AG09309 (cell line): ENCODE measurements around the gene DNAJB8.

Experiments used
- DNase-seq: peaks from one replicate; pipeline ENCODE4 v3.0.0-alpha.2; 2010; ENCODE audit warnings: low read depth
- H3K4me3 ChIP-seq: 2 replicates; pipeline ENCODE4 v1.5.1; 2011; ENCODE audit warnings: mild to moderate bottlenecking, low read depth, low read length, moderate library complexity; ENCODE audit not compliant: control insufficient read depth
- TF ChIP-seq, protein P1 (sequence below): IDR thresholded peaks from 2 replicates; pipeline ENCODE4 v1.5.1; 2011; ENCODE audit warnings: mild to moderate bottlenecking, low read depth, low read length, inconsistent platforms; ENCODE audit not compliant: insufficient read depth, control insufficient read depth; ENCODE audit errors: missing control alignments

Gene DNAJB8

DNA sequence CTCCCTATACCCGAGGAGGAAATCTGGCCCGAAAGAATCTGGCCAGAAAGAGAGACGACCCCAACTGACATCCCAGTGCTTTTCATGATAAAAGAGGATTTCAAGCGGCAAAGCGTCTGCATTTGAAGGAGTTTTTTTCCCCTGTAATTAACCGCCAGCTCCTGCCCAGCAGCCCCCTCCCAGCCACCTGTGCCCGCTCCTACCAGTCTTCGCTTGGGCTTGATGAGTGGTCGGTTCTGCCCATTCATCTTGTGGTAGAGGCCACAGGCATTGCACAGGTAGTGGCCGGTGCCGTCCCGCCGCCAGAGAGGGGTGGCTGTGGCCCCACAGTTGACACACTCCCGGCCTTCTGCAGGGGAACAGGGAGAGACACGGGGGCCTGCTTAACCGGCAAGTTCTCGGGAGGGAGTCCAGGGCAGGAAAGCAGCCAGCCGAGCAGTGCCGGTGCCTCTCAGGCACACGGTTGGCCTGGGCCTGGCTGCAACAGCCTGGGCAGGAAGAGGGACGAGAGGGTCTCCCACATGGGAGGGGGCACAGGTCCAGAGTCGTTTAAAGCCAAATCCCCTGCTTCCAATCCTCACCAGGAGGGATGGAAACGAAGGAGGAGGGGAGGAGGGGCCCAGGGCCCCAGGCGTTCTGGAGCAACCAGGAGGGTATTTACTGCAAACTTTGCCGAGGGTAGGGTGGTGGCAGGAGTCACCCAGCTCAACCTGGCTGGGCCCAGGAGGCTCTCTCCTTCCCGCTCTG lies 17.1 kb upstream of the DNAJB8 start:
- H3K4me3 ChIP-seq = peak overlapping the region; percentile 31
- DNase-seq = no peak
- TF ChIP-seq, protein P1, sequence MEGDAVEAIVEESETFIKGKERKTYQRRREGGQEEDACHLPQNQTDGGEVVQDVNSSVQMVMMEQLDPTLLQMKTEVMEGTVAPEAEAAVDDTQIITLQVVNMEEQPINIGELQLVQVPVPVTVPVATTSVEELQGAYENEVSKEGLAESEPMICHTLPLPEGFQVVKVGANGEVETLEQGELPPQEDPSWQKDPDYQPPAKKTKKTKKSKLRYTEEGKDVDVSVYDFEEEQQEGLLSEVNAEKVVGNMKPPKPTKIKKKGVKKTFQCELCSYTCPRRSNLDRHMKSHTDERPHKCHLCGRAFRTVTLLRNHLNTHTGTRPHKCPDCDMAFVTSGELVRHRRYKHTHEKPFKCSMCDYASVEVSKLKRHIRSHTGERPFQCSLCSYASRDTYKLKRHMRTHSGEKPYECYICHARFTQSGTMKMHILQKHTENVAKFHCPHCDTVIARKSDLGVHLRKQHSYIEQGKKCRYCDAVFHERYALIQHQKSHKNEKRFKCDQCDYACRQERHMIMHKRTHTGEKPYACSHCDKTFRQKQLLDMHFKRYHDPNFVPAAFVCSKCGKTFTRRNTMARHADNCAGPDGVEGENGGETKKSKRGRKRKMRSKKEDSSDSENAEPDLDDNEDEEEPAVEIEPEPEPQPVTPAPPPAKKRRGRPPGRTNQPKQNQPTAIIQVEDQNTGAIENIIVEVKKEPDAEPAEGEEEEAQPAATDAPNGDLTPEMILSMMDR = no peak

DNA sequence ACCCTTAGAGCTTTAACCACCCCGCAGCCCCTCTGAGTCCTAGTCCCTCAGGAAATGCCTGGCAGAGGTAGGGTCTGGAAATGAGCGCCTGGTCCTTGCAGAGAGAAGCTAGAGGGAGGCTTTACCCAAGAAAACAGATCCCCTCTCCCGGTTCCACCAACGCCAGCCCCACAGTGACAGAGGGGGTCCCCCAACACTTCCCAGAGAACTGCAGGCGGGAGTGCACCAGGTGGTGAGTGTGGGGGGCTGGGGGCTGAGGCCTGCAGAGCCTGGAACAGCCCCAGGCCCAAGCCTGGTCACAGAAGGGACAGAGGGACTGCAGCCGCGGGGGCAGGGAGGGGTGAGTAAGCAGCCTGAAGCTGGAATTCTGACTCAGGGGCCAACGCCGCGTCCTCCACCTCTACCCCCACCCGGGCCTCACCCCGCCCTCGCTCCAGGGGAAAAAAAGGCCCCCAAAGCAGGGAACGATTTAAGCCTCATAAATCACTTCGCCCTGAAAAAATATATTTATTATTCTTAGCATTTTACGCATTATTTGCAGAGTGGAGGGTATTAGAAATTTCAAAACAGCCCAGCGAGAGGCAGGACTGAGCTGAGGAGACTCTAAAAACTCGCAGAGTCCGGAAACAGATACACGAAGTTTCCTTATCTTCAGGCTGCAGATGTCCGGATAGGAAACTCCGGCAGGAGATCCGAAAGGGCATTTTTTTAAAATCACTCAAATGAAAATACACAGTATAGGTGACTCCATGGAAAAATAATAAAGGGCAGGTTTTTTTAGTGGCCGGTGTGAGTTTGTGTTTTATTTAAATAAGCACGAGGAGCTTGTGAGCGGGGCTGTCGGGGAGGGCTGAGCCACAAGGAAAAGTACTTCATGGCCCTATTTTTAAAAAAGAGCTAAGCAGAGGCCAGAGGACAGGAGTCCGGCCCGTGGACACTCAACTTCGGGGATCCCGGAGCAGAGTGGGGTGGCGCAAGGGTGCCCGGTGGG lies 16.3 kb upstream of the DNAJB8 start:
- H3K4me3 ChIP-seq = peak overlapping the region; percentile 31
- TF ChIP-seq, protein P1 = peak; percentile 29
- peak; percentile 43 for DNase-seq

DNA sequence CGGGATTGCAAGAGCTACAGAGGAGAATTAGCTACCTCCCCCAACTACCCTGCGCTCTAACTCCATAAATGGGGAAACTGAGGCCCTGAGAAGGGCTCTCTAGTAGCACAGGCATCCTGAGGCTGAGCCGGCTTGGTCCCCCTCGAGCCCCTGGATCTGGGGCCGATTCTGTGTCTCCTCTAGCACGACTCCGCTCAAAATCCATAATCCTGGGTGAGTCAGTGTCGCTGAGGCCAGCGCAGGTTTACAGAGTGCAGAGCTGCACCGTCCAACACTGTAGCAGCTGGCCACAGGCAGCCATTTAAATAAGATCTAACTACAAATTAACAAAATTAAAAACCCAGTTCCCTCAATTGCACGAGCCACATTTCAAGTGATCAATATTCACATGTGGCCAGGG lies 15.5 kb upstream of the DNAJB8 start:
- TF ChIP-seq, protein P1 = no peak
- H3K4me3 ChIP-seq = no peak overlapping the region
- no peak for DNase-seq

DNA sequence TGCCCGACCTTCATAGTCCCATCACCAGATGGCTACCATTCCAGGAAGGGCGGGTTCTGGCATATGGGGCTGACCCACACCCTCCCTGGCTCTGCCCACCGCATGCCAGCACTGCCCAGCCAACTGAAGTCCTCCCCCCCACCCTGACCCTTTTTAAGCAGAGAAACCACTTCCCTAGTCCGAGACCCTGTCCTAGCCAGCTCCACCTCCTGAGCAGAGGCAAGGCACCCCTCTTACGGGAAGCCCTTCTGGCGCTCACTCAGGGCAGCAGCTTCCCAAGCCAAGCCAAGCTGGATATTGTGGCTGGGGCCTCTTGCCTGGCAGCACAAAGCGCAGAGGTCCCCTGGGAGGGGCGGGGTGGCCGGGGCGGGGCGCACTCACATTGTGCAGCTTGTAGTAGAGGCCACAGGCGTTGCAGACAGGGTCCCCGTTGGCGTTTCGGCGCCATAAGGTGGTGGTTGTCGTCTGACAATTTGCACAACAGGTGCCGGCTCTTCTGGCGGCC lies 14.8 kb upstream of the DNAJB8 start:
- TF ChIP-seq, protein P1 = no peak
- H3K4me3 ChIP-seq = no peak overlapping the region
- DNase-seq = no peak

DNA sequence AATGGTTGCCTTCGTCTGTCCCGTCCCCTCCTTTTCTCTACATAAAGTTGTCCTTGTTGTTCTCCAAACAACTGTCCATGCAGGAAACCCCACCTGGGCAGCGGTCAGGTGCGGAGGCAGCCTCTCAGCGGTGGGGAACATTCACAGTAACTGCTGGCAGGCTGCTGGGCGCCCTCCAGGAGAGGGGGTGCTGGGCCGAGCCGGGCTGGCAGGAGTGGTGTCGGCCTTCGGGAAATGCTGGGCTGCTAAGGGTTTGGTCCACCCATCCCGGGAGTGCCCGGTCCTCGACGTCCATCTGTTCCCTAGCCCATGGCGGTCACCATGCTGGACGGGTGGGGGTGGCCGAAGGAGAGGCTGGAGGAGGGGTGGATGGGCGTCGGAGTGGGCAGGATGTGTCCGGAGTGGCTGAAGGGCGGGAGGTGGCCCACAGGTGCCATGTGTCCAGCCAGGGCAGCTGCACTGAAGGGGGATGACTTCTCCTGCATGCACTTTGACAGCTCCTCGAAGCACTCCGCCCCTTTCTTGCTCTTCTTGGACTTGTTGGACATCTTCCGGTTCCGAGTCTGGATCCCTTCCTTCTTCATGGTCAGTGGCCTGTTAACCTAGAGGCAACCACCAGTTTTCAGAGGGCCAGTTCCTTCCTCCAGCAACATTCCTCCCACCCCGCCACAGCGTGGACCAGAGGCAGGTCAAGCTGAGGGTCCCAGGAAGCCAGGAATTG lies 14.2 kb upstream of the DNAJB8 start:
- H3K4me3 ChIP-seq = no peak overlapping the region
- TF ChIP-seq, protein P1 = no peak
- no peak for DNase-seq

DNA sequence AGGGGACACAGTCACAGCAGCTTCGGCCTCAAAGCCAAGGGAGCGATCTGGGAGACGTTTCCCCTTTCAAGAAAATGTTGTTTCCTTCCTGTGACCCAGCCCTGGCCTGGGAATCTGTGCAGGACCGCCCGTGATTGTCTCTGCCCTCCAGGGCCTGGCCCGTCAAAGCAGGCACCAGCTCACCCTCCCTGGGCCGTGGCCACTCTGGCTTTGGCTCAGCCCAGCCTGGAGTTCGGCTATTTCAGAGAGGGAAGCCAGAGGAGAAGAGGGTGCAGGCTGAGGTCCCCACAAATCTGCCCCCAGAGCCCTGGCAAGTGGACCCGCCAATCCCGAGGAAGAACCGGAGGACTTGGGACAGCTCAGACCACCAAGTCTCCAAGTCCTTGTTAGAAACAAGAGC lies 13.6 kb upstream of the DNAJB8 start:
- DNase-seq = no peak
- H3K4me3 ChIP-seq = no peak overlapping the region
- TF ChIP-seq, protein P1 = no peak
